ENCODE data around the gene CYLC1. TPM values are rescaled to one million over a fixed set of nuclear protein-coding genes. Genes with fewer than 3 reads are reported as not detected.

The CYLC1 gene
- total RNA-seq (ENCODE audit: unreplicated experiment) = not detected
- long read RNA-seq = 0 reads

GRCh38 chrX:83860846-83861245 is at the start of gene CYLC1:
CYLC1 (plus strand) TSS chrX:83861146; CDS start chrX:83861183, 37 bp downstream.
- TF ChIP-seq CTCF (IDR thresholded peaks at IDR 0.05; ENCODE audit: partially characterized antibody, unreplicated experiment) = no peak

GRCh38 chrX:83819304-83819703 is 41.6 kb upstream of the CYLC1 start:
- Mint-ChIP-seq H3K4me1 (ENCODE audit: low read depth, unreplicated experiment) (no peaks in the 10 kb centered on the region), H3K9me3 (ENCODE audit: unreplicated experiment) (peaks cover 2% of the 10 kb centered on the region), H3K36me3 (ENCODE audit: unreplicated experiment) (no peaks in the 10 kb centered on the region), H3K4me3 (ENCODE audit: unreplicated experiment) (no peak overlapping the region), H3K27me3 (ENCODE audit: unreplicated experiment) (peaks cover 1% of the 10 kb centered on the region), H3K27ac (ENCODE audit: unreplicated experiment) (no peak overlapping the region)
- TF ChIP-seq CTCF (IDR thresholded peaks at IDR 0.05; ENCODE audit: partially characterized antibody, unreplicated experiment) = no peak
- no peak for DNase-seq

More at GRCh38 chrX:83860846-83861245, at the start of gene CYLC1:
- DNase-seq = no peak
- no peaks in the 10 kb centered on the region for H3K36me3 Mint-ChIP-seq (ENCODE audit: unreplicated experiment)
- H3K4me1 Mint-ChIP-seq (ENCODE audit: low read depth, unreplicated experiment) = no peaks in the 10 kb centered on the region
- H3K27me3 Mint-ChIP-seq (ENCODE audit: unreplicated experiment) = no peaks in the 10 kb centered on the region
- no peaks in the 10 kb centered on the region for H3K9me3 Mint-ChIP-seq (ENCODE audit: unreplicated experiment)
- no peak within 1 kb of the TSS for H3K27ac Mint-ChIP-seq (ENCODE audit: unreplicated experiment)
- no peak within 1 kb of the TSS for H3K4me3 Mint-ChIP-seq (ENCODE audit: unreplicated experiment)

GRCh38 chrX:83829874-83830273 is 31.1 kb upstream of the CYLC1 start:
- H3K27me3 Mint-ChIP-seq (ENCODE audit: unreplicated experiment) = peaks cover 1% of the 10 kb centered on the region
- no peaks in the 10 kb centered on the region for H3K9me3 Mint-ChIP-seq (ENCODE audit: unreplicated experiment)
- no peak for DNase-seq
- H3K4me1 Mint-ChIP-seq (ENCODE audit: low read depth, unreplicated experiment) = no peaks in the 10 kb centered on the region
- TF ChIP-seq CTCF (IDR thresholded peaks at IDR 0.05; ENCODE audit: partially characterized antibody, unreplicated experiment) = no peak
- no peak overlapping the region for H3K27ac Mint-ChIP-seq (ENCODE audit: unreplicated experiment)
- no peaks in the 10 kb centered on the region for H3K36me3 Mint-ChIP-seq (ENCODE audit: unreplicated experiment)
- no peak overlapping the region for H3K4me3 Mint-ChIP-seq (ENCODE audit: unreplicated experiment)

- no peak for DNase-seq
- peak; percentile 71 for TF ChIP-seq CTCF (IDR thresholded peaks at IDR 0.05; ENCODE audit: partially characterized antibody, unreplicated experiment)
- peaks cover 1% of the 10 kb centered on the region for H3K9me3 Mint-ChIP-seq (ENCODE audit: unreplicated experiment)
- H3K4me1 Mint-ChIP-seq (ENCODE audit: low read depth, unreplicated experiment) = no peaks in the 10 kb centered on the region
- no peaks in the 10 kb centered on the region for H3K36me3 Mint-ChIP-seq (ENCODE audit: unreplicated experiment)
- no peaks in the 10 kb centered on the region for H3K27me3 Mint-ChIP-seq (ENCODE audit: unreplicated experiment)
- H3K4me3 Mint-ChIP-seq (ENCODE audit: unreplicated experiment) = no peak overlapping the region
- H3K27ac Mint-ChIP-seq (ENCODE audit: unreplicated experiment) = no peak overlapping the region
These were observed 15.5 kb upstream of the CYLC1 start for GRCh38 chrX:83845397-83845796.

GRCh38 chrX:83847339-83847738 is 13.6 kb upstream of the CYLC1 start:
- no peak overlapping the region for H3K27ac Mint-ChIP-seq (ENCODE audit: unreplicated experiment)
- DNase-seq = no peak
- H3K27me3 Mint-ChIP-seq (ENCODE audit: unreplicated experiment) = no peaks in the 10 kb centered on the region
- TF ChIP-seq CTCF (IDR thresholded peaks at IDR 0.05; ENCODE audit: partially characterized antibody, unreplicated experiment) = no peak
- H3K9me3 Mint-ChIP-seq (ENCODE audit: unreplicated experiment) = peaks cover 1% of the 10 kb centered on the region
- no peaks in the 10 kb centered on the region for H3K4me1 Mint-ChIP-seq (ENCODE audit: low read depth, unreplicated experiment)
- H3K4me3 Mint-ChIP-seq (ENCODE audit: unreplicated experiment) = no peak overlapping the region
- H3K36me3 Mint-ChIP-seq (ENCODE audit: unreplicated experiment) = no peaks in the 10 kb centered on the region

Data from glutamatergic neuron (in vitro differentiated cells).